GM12878 (cell line): ENCODE data around the gene HS3ST3A1. TPM values are rescaled to one million over a fixed set of nuclear protein-coding genes. Genes with fewer than 3 reads are reported as not detected.

ENCODE experiments used
- ATAC-seq: fragments of 200-7000 bp; cut with Tn5 transposase; 3 replicates; pipeline ENCODE4 v1.9.1; 2020; ENCODE audit warnings: mild to moderate bottlenecking, moderate library complexity
- BruUV-seq: library from RNA; stranded (reverse); fragments of 400-500 nt; replicated peaks from 2 replicates; lab custom pipeline; 2021; lab: Mats Ljungman, UMichigan
- CTCF ChIA-PET: fragments of 300-600 bp; sonication (Branson Sonifier 250); formaldehyde crosslinking; extraction: SDS; loops from one replicate; lab custom pipeline; 2021; ENCODE audit warnings: inconsistent platforms; lab: Yijun Ruan, JAX
- POLR2A ChIA-PET: fragments of 350-600 bp; formaldehyde crosslinking; extraction: SDS; loops from one replicate; lab custom pipeline; 2021; ENCODE audit warnings: inconsistent platforms; lab: Charles Lee
- RAD21 ChIA-PET: fragments of 300-600 bp; sonication (Branson Sonifier 250); formaldehyde crosslinking; loops from one replicate; lab custom pipeline; 2023; ENCODE audit warnings: antibody characterized with exemption; ENCODE audit not compliant: unreplicated experiment; lab: Charles Lee
- SMC1A ChIA-PET: fragments of 300-600 bp; sonication (Branson Sonifier 250); formaldehyde crosslinking; loops from one replicate; lab custom pipeline; 2023; ENCODE audit not compliant: unreplicated experiment, uncharacterized antibody; lab: Charles Lee
- DNase-seq: peaks from one replicate; pipeline ENCODE4 v3.0.0-alpha.2; 2011; ENCODE audit warnings: low read depth, low spot score
- FAIRE-seq: peaks from 3 replicates; lab custom pipeline; 2011; peaks lifted over from hg19 to GRCh38; lab: Jason Lieb, UNC
- H2AFZ ChIP-seq: 2 replicates; pipeline ENCODE4 v1.6.0; 2011; ENCODE audit warnings: low read depth, low read length, control low read depth; ENCODE audit not compliant: control insufficient read depth
- H3K27ac ChIP-seq: 2 replicates; pipeline ENCODE4 v1.5.1; 2011; ENCODE audit warnings: control low read depth; ENCODE audit not compliant: control insufficient read depth, insufficient read depth
- H3K27me3 ChIP-seq, 2 experiments: replicated peaks in 1 of 2; 2 replicates each; pipeline versions ENCODE4 v1.6.0 to v1.6.1; 2011; ENCODE audit warnings: low read length in 1 of 2; ENCODE audit not compliant: control insufficient read depth in 2 of 2, insufficient read depth in 2 of 2
- H3K36me3 ChIP-seq, 2 experiments: 2 replicates each; pipeline ENCODE4 v1.5.1; 2011; ENCODE audit warnings: low read length in 1 of 2; ENCODE audit not compliant: control insufficient read depth in 2 of 2, insufficient read depth in 2 of 2
- H3K4me1 ChIP-seq: 2 replicates; pipeline ENCODE4 v1.6.1; 2011; ENCODE audit warnings: mild to moderate bottlenecking, low read length, moderate library complexity, mixed read lengths; ENCODE audit not compliant: control insufficient read depth, insufficient read depth
- H3K4me2 ChIP-seq: 2 replicates; pipeline ENCODE4 v1.6.0; 2011; ENCODE audit warnings: control low read depth; ENCODE audit not compliant: control insufficient read depth, insufficient read depth
- H3K4me3 ChIP-seq: fragments of 200-600 bp; sonication (generic); 2 replicates; pipeline ENCODE4 v1.5.1; 2016
- H3K79me2 ChIP-seq: 2 replicates; pipeline ENCODE4 v1.6.0; 2011; ENCODE audit warnings: low read length; ENCODE audit not compliant: control insufficient read depth, insufficient read depth
- H3K9ac ChIP-seq: 2 replicates; pipeline ENCODE4 v1.8.0; 2011; ENCODE audit warnings: low read length, control low read depth, mixed read lengths; ENCODE audit not compliant: control insufficient read depth, insufficient read depth
- H3K9me3 ChIP-seq: replicated peaks from 3 replicates; pipeline ENCODE4 v1.5.1; 2011; ENCODE audit warnings: mild to moderate bottlenecking, low read length; ENCODE audit not compliant: control insufficient read depth, insufficient read depth
- H4K20me1 ChIP-seq: 2 replicates; pipeline ENCODE4 v1.6.0; 2011; ENCODE audit not compliant: control insufficient read depth, insufficient read depth
- CBFB ChIP-seq: IDR thresholded peaks from 2 replicates; pipeline ENCODE4 v1.6.1; 2016; ENCODE audit warnings: antibody characterized with exemption, low read depth
- CEBPB ChIP-seq, 2 experiments: fragments of 150-350 bp in 1 of 2; IDR thresholded peaks; 2 replicates each; pipeline ENCODE4 v1.6.1; 2012 to 2014; ENCODE audit warnings: low read depth in 2 of 2, low read length in 2 of 2, borderline replicate concordance in 1 of 2, inconsistent platforms in 1 of 2
- IKZF1 ChIP-seq: fragments of 450-650 bp; conservative IDR thresholded peaks from 2 replicates; pipeline ENCODE4 v1.6.1; 2017; ENCODE audit warnings: antibody characterized with exemption, mild to moderate bottlenecking
- MXI1 ChIP-seq: fragments of 150-350 bp; IDR thresholded peaks from 2 replicates; pipeline ENCODE4 v1.6.1; 2011; ENCODE audit warnings: low read depth, mild to moderate bottlenecking, inconsistent platforms, low read length, improper control_type of control experiment
- POU2F2 ChIP-seq: IDR thresholded peaks from 3 replicates; pipeline ENCODE4 v1.6.1; 2011; ENCODE audit warnings: low read depth, mild to moderate bottlenecking, low read length, borderline replicate concordance
- SKIL ChIP-seq: fragments of 450-650 bp; IDR thresholded peaks from 2 replicates; pipeline ENCODE4 v1.6.1; 2017; ENCODE audit warnings: mild to moderate bottlenecking, low read depth, inconsistent platforms; ENCODE audit not compliant: poor library complexity, severe bottlenecking
- SPI1 ChIP-seq: IDR thresholded peaks from 2 replicates; pipeline ENCODE4 v1.6.1; 2011; ENCODE audit warnings: low read depth, mild to moderate bottlenecking, low read length, moderate library complexity, borderline replicate concordance; ENCODE audit not compliant: insufficient read depth
- TCF12 ChIP-seq: IDR thresholded peaks from 2 replicates; pipeline ENCODE4 v1.6.1; 2011; ENCODE audit warnings: low read depth, mild to moderate bottlenecking, low read length
- YBX1 ChIP-seq: fragments of 450-650 bp; IDR thresholded peaks from 2 replicates; pipeline ENCODE4 v1.6.1; 2016; ENCODE audit warnings: antibody characterized with exemption
- ZBTB40 ChIP-seq: fragments of 450-650 bp; IDR thresholded peaks from 2 replicates; pipeline ENCODE4 v1.6.1; 2016; ENCODE audit warnings: mild to moderate bottlenecking, moderate library complexity, borderline replicate concordance
- ZNF384 ChIP-seq: IDR thresholded peaks from 2 replicates; pipeline ENCODE4 v1.6.1; 2012; ENCODE audit warnings: low read depth, mild to moderate bottlenecking, low read length, improper control_type of control experiment, borderline replicate concordance
- ZNF592 ChIP-seq: fragments of 450-650 bp; IDR thresholded peaks from 2 replicates; pipeline ENCODE4 v1.6.1; 2017; ENCODE audit warnings: mild to moderate bottlenecking, moderate library complexity
- ZSCAN29 ChIP-seq: fragments of 450-650 bp; IDR thresholded peaks from 2 replicates; pipeline ENCODE4 v1.6.1; 2017; ENCODE audit warnings: mild to moderate bottlenecking, moderate library complexity
- WGBS: methylation state at CpG from one replicate; pipeline ENCODE4 v1.1.6; 2016; ENCODE audit warnings: low lambda C conversion rate; ENCODE audit not compliant: insufficient replicate concordance, insufficient coverage; ENCODE audit errors: missing lambda C conversion rate; 5-methylcytosine and 5-hydroxymethylcytosine counted together
- in situ Hi-C: fragments of 300-500 bp; cut with MboI; formaldehyde crosslinking; loops from 9 replicates; pipeline ENCODE4 v1.14.3; 2018; ENCODE audit warnings: mixed read lengths
- intact Hi-C: fragments of 100-400 bp; cut with micrococcal nuclease; formaldehyde crosslinking; loops from one replicate; pipeline ENCODE4 v1.14.2; 2022; ENCODE audit not compliant: unreplicated experiment
- polyA plus RNA-seq, 11 experiments: library from polyadenylated mRNA; depleted of rRNA in 4 of 11; unstranded in 6 of 11; stranded (reverse) in 5 of 11; fragments of >200 nt; fragmentation: Nextera tagmentation in 4 of 11; fragmentation: Illumina TruSeq in 1 of 11; extraction: Ambion mirVana in 4 of 11; extraction: Trizol in 1 of 11; gene quantifications; 1 replicate in 1 of 11; 2 replicates in 10 of 11; pipeline versions ENCODE4 v1.2.1 to v1.2.3, GENCODE V29; 2011 to 2016; ENCODE audit warnings: inconsistent platforms in 2 of 11, missing spikeins in 2 of 11, low read depth in 1 of 11
- total RNA-seq, 4 experiments: library from RNA; depleted of rRNA in 3 of 4; stranded (reverse); fragments of >200 nt in 3 of 4; fragmentation: Illumina TruSeq in 1 of 4; extraction: Trizol in 1 of 4; gene quantifications; 2 replicates each; pipeline versions ENCODE4 v1.2.1 to v1.2.3, GENCODE V29; 2013 to 2021

Gene HS3ST3A1
- total and polyA plus RNA-seq, 10 of the 15 experiments (the other 5 are each of a cell fraction or from before 2014, with no cell fraction given) = 0.24 to 0.26 TPM; not detected in 8

DNA sequence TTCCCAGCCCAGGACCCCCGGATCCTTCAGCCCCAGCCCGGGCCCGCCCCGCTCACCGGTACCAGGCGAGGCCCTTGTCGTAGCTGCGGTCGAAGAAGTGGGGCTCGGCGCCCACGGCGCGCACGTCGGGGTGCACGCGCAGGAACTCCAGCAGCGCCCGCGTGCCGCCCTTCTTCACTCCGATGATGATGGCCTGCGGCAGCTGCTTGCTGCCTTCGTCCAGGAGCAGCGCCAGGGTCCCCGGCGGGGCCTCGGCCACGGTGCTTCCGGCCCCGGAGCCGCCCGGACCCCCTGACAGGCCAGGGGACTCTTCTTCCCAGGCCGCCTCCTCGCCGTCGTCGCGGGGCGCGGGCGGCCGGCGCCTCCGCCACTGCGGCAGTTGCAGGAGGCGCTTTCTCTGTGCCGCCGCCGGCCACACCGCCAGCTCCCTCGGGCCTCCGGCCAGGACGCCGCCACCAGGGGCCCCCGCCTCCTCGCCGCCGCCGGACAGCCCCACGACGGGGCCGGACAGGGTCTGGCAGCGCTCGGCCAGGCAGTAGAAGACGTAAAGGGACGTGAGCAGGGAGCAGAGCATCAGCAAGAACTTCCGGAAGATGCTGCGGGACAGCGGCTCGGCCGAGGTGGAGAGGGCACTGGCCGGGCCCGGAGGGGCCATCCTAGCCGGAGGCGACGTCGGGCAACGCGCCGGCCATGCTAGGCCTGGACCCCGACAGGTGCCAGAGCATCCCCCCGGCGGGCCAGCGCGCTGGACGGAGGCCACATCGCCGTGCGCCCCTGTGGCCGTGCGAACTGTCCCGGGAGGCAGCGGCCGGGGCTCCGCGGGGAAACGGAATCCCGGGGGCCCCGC is 1.0 kb downstream of the HS3ST3A1 start:
- 40% methylated on average over 73 of the region's 101 CpGs for WGBS
- CTCF ChIA-PET = no interaction called here
- TF ChIP-seq SKIL (no peak), ZBTB40 (no peak), CEBPB (IDR thresholded peaks at IDR 0.05; ENCODE audit: borderline replicate concordance in 1 of 2, low read depth in 2 of 2, low read length in 2 of 2) (no peak), IKZF1 (no peak), POU2F2 (no peak), MXI1 (no peak), ZSCAN29 (no peak), ZNF384 (no peak), TCF12 (no peak), ZNF592 (no peak), CBFB (no peak), YBX1 (no peak), SPI1 (no peak)

More for the DNA sequence above, 1.0 kb downstream of the HS3ST3A1 start:
- no peak overlapping the region for H3K4me2 ChIP-seq
- in situ Hi-C loops (no loop called here), intact Hi-C loops (no loop called here)
- no peaks in the 10 kb centered on the region for H3K9me3 ChIP-seq
- no peak overlapping the region for H2AFZ ChIP-seq
- ATAC-seq = no peak
- no peak for DNase-seq
- no peaks in the 10 kb centered on the region for H3K4me1 ChIP-seq
- no peaks in the 10 kb centered on the region for H4K20me1 ChIP-seq
- no peaks in the 10 kb centered on the region for H3K36me3 ChIP-seq
- no TSS peak for BruUV-seq
- H3K9ac ChIP-seq = no peak overlapping the region
- H3K27me3 ChIP-seq = no peaks in the 10 kb centered on the region; a peak in 1 of 4 replicates
- no peaks in the 10 kb centered on the region for H3K79me2 ChIP-seq
- ChIA-PET SMC1A (no interaction called here), RAD21 (no interaction called here), POLR2A (no interaction called here)
- no peak overlapping the region for H3K4me3 ChIP-seq
- no peak for FAIRE-seq
- H3K27ac ChIP-seq = no peak overlapping the region
